HCT116 (cell line): Measurements from ENCODE around the gene TLX2. TPM values are rescaled to one million over a fixed set of nuclear protein-coding genes. Genes with fewer than 3 reads are reported as not detected.
A peak's percentile ranks its signal among the peaks of the same experiment; 100 is the strongest.

Experiments used
- ATAC-seq: fragments of 200-7000 bp; cut with Tn5 transposase; 2 replicates; pipeline ENCODE4 v1.9.1; 2020; ENCODE audit warnings: mild to moderate bottlenecking, moderate library complexity
- BruUV-seq: library from RNA; stranded (reverse); fragments of 400-500 nt; replicated peaks from 2 replicates; lab custom pipeline; 2021; lab: Mats Ljungman, UMichigan
- CTCF ChIA-PET: fragments of 300-600 bp; sonication (Branson Sonifier 250); formaldehyde crosslinking; loops from one replicate; lab custom pipeline; 2021; ENCODE audit warnings: antibody characterized with exemption; lab: Charles Lee
- POLR2A ChIA-PET: fragments of 300-600, 350-600 bp; sonication (Branson Sonifier 250); formaldehyde crosslinking; loops from one replicate; lab custom pipeline; 2021; ENCODE audit warnings: antibody characterized with exemption; lab: Charles Lee
- RAD21 ChIA-PET, 2 experiments: fragments of 300-600 bp; sonication (Branson Sonifier 250); formaldehyde crosslinking; loops; one replicate each; lab custom pipeline; 2023; ENCODE audit warnings: low total read pairs in 2 of 2; ENCODE audit not compliant: uncharacterized antibody in 2 of 2, unreplicated experiment in 2 of 2, low non-redundant PET in 1 of 2; lab: Charles Lee
- DNase-seq: peaks from one replicate; pipeline ENCODE4 v3.0.0-alpha.2; 2010; ENCODE audit warnings: low read depth, low spot score
- H2AFZ ChIP-seq: fragments of 200-600 bp; shearing (Covaris generic), sonication (generic); 2 replicates; pipeline ENCODE4 v1.6.1; 2017; ENCODE audit warnings: low read depth, mixed run types, mixed read lengths, antibody characterized with exemption, low read length; ENCODE audit not compliant: poor library complexity, severe bottlenecking
- H3K27ac ChIP-seq: 2 replicates; pipeline ENCODE4 v1.5.1; 2012; ENCODE audit warnings: low read depth, low read length
- H3K27me3 ChIP-seq: fragments of 200-600 bp; sonication (generic); 2 replicates; pipeline ENCODE4 v1.6.1; 2016; ENCODE audit warnings: mixed run types, low read length, mixed read lengths; ENCODE audit not compliant: insufficient read depth
- H3K36me3 ChIP-seq, 2 experiments: fragments of 200-500 bp in 1 of 2; fragments of 200-600 bp in 1 of 2; sonication (Bioruptor generic) in 1 of 2; sonication (generic) in 1 of 2; 2 replicates each; pipeline versions ENCODE4 v1.5.1 to v1.6.1; 2014 to 2016; ENCODE audit warnings: low read length in 2 of 2, inconsistent platforms in 1 of 2, mixed read lengths in 1 of 2, mixed run types in 1 of 2; ENCODE audit not compliant: insufficient read depth in 2 of 2, control insufficient read depth in 1 of 2
- H3K4me1 ChIP-seq, 2 experiments: fragments of 200-600 bp in 1 of 2; sonication (generic) in 1 of 2; 2 replicates each; pipeline versions ENCODE4 v1.5.1 to v1.6.1; 2012 to 2017; ENCODE audit warnings: low read length in 2 of 2, inconsistent platforms in 1 of 2, mild to moderate bottlenecking in 1 of 2, mixed read lengths in 1 of 2, mixed run types in 1 of 2, moderate library complexity in 1 of 2; ENCODE audit not compliant: insufficient read depth in 2 of 2, control insufficient read depth in 1 of 2
- H3K4me2 ChIP-seq: fragments of 200-600 bp; sonication (generic); 2 replicates; pipeline ENCODE4 v1.6.1; 2017; ENCODE audit warnings: mixed run types, low read length, mixed read lengths
- H3K4me3 ChIP-seq, 2 experiments: fragments of 200-600 bp in 1 of 2; sonication (generic) in 1 of 2; replicated peaks in 1 of 2; 2 replicates each; pipeline ENCODE4 v1.5.1; 2011 to 2016; ENCODE audit warnings: low read length in 2 of 2, control low read depth in 1 of 2, low read depth in 1 of 2, mild to moderate bottlenecking in 1 of 2, mixed read lengths in 1 of 2, mixed run types in 1 of 2
- H3K79me2 ChIP-seq: fragments of 200-600 bp; sonication (generic); 2 replicates; pipeline ENCODE4 v1.6.1; 2017; ENCODE audit warnings: mild to moderate bottlenecking, mixed run types, low read length, moderate library complexity, mixed read lengths; ENCODE audit not compliant: insufficient read depth
- H3K9ac ChIP-seq: fragments of 200-600 bp; sonication (generic); 2 replicates; pipeline ENCODE4 v1.6.1; 2016; ENCODE audit warnings: low read length, mixed read lengths
- H3K9me2 ChIP-seq: fragments of 200-600 bp; sonication (generic), shearing (Covaris generic); 2 replicates; pipeline ENCODE4 v1.6.1; 2017; ENCODE audit warnings: mixed run types, mild to moderate bottlenecking, moderate library complexity; ENCODE audit not compliant: insufficient read depth
- H3K9me3 ChIP-seq, 2 experiments: fragments of 200-500 bp in 1 of 2; fragments of 200-600 bp in 1 of 2; sonication (Bioruptor generic) in 1 of 2; sonication (generic) in 1 of 2; 2 replicates each; pipeline ENCODE4 v1.6.1; 2014 to 2017; ENCODE audit warnings: low read length in 2 of 2, mixed read lengths in 2 of 2, inconsistent platforms in 1 of 2, low read depth in 1 of 2, mild to moderate bottlenecking in 1 of 2, mixed run types in 1 of 2, moderate library complexity in 1 of 2; ENCODE audit not compliant: control insufficient read depth in 1 of 2, insufficient read depth in 1 of 2
- H4K20me1 ChIP-seq: fragments of 200-600 bp; sonication (generic), shearing (Covaris generic); 2 replicates; pipeline ENCODE4 v1.6.1; 2017; ENCODE audit warnings: mixed run types, mild to moderate bottlenecking, moderate library complexity; ENCODE audit not compliant: insufficient read depth
- EZH2 ChIP-seq: fragments of 200-600 bp; sonication (generic); IDR thresholded peaks from 2 replicates; pipeline ENCODE4 v1.6.1; 2017; ENCODE audit warnings: antibody characterized with exemption, mixed run types
- FOSL1 ChIP-seq: IDR thresholded peaks from 2 replicates; pipeline ENCODE4 v1.6.1; 2012; ENCODE audit warnings: low read depth
- POLR2A ChIP-seq: IDR thresholded peaks from 2 replicates; pipeline ENCODE4 v1.7.0; 2011; ENCODE audit warnings: borderline replicate concordance; ENCODE audit not compliant: insufficient read depth, insufficient read length; ENCODE audit errors: extremely low read depth
- POLR2AphosphoS5 ChIP-seq: IDR thresholded peaks from 2 replicates; pipeline ENCODE4 v1.6.1; 2011; ENCODE audit warnings: mild to moderate bottlenecking, low read depth, low read length, moderate library complexity
- RAD21 ChIP-seq: IDR thresholded peaks from 2 replicates; pipeline ENCODE4 v1.6.1; 2012; ENCODE audit warnings: low read depth, mild to moderate bottlenecking
- SIN3A ChIP-seq: IDR thresholded peaks from 2 replicates; pipeline ENCODE4 v1.6.1; 2012; ENCODE audit warnings: low read depth
- SRF ChIP-seq: IDR thresholded peaks from 2 replicates; pipeline ENCODE4 v1.6.1; 2012; ENCODE audit warnings: low read depth
- TCF7L2 ChIP-seq: IDR thresholded peaks from 2 replicates; pipeline ENCODE4 v1.7.0; 2011; ENCODE audit warnings: borderline replicate concordance, inconsistent platforms; ENCODE audit not compliant: insufficient read depth, insufficient read length; ENCODE audit errors: extremely low read depth
- YY1 ChIP-seq: IDR thresholded peaks from 2 replicates; pipeline ENCODE4 v1.6.1; 2011; ENCODE audit warnings: low read length, low read depth, moderate library complexity, mild to moderate bottlenecking; ENCODE audit not compliant: insufficient replicate concordance; ENCODE audit errors: extremely low read depth
- ZFX ChIP-seq: fragments of 450-650 bp; IDR thresholded peaks from 2 replicates; pipeline ENCODE4 v1.6.1; 2017
- ZNF274 ChIP-seq: fragments of 200-500 bp; sonication (Bioruptor generic); IDR thresholded peaks from 2 replicates; pipeline ENCODE4 v1.6.1; 2014; ENCODE audit warnings: mild to moderate bottlenecking, low read depth, low read length, inconsistent platforms
- intact Hi-C: fragments of 100-400 bp; cut with micrococcal nuclease; formaldehyde crosslinking; loops from 2 replicates; pipeline ENCODE4 v1.10.0; 2022
- total RNA-seq: library from RNA; stranded (reverse); gene quantifications from one replicate; pipeline ENCODE4 v1.2.1, GENCODE V29; 2021; ENCODE audit not compliant: unreplicated experiment
- TF ChIP-seq, protein P1 (sequence below): IDR thresholded peaks from 2 replicates; pipeline ENCODE4 v1.6.1; 2012

The TLX2 gene
- total RNA-seq, 1 experiment from 2014 or later: not detected

GRCh38 chr2:74503506-74504475, 10.5 kb upstream of the TLX2 start:
- Histone ChIP-seq H3K4me3 (peak overlapping the region; percentile 83 to 89), H3K36me3 (peaks cover 3 to 16% of the 10 kb centered on the region in 2 experiments; a peak in 2 of 4 replicates), H3K4me2 (peak overlapping the region; percentile 95), H3K27me3 (no peaks in the 10 kb centered on the region), H3K79me2 (peaks cover 22% of the 10 kb centered on the region), H3K9me3 (no peaks in the 10 kb centered on the region), H3K9ac (peak overlapping the region; percentile 85), H3K9me2 (no peaks in the 10 kb centered on the region), H3K4me1 (peaks cover 28 to 63% of the 10 kb centered on the region in 2 experiments), H4K20me1 (no peaks in the 10 kb centered on the region), H3K27ac (peak overlapping the region; percentile 91), H2AFZ (no peak overlapping the region)
- ATAC-seq (no peak), DNase-seq (no peak)
- intact Hi-C loops: loop anchor here (2.0 kb wide), 1 partner anchor 21 kb away; the partner anchor contains the start of genes CCDC142 and TTC31
- TF ChIP-seq EZH2 (no peak), FOSL1 (no peak), ZFX (no peak), SIN3A (no peak), POLR2A (no peak), POLR2AphosphoS5 (no peak), SRF (no peak), YY1 (no peak), TCF7L2 (no peak), RAD21 (no peak), ZNF274 (no peak)
- TF ChIP-seq, protein P1, sequence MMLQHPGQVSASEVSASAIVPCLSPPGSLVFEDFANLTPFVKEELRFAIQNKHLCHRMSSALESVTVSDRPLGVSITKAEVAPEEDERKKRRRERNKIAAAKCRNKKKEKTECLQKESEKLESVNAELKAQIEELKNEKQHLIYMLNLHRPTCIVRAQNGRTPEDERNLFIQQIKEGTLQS: no peak
- BruUV-seq: no TSS peak
- POLR2A ChIA-PET: interaction anchor here (0.9 to 1.5 kb wide), 2 partner anchors 28 to 61 kb away, joined by 3 to 4 read pairs; no protein-coding TSS in a partner anchor
- RAD21 ChIA-PET: no interaction called here
- CTCF ChIA-PET: interaction anchor here (1.7 to 1.8 kb wide), 2 partner anchors 21 to 28 kb away, joined by 4 to 9 read pairs; partner anchors contain the start of genes CCDC142 and TTC31
